Measurements from ENCODE around the gene NSF. TPM values are rescaled to one million over a fixed set of nuclear protein-coding genes. Genes with fewer than 3 reads are reported as not detected.

The NSF gene
- total RNA-seq, 1 experiment from 2014 or later = 35.9 TPM

DNA sequence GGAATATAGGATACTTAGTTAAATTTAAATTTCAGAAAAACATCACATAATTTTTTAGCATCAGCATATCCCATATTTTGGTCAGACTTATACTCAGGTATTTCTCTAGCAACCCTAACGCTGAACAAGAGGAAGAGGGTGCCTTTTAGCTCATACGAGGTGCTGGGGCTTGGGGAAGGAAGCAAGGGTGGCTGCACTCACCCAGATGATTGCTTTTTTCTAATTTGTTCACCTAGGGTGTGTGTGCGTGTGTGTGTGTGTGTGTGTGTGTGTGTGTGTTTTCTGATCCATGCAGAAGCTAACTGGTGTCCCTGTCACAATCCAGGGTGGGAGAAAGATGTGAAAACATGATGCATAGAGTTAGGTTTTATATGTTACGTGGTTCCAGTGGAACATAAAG is 146.9 kb downstream of the NSF start:
- ChIA-PET CTCF (no interaction called here), POLR2A (ENCODE audit: low non-redundant PET) (no interaction called here)
- H3K4me3 ChIP-seq (ENCODE audit: low read depth, low read length, poor library complexity, severe bottlenecking) = no peak overlapping the region
- H3K9me3 ChIP-seq (ENCODE audit: low read depth, low read length, poor library complexity, severe bottlenecking) = no peaks in the 10 kb centered on the region
- H3K27ac ChIP-seq (ENCODE audit: low read depth, low read length, poor library complexity, severe bottlenecking) = no peak overlapping the region
- no peak for DNase-seq (ENCODE audit: low spot score)
- TF ChIP-seq EZH2 (IDR thresholded peaks at IDR 0.05; ENCODE audit: borderline replicate concordance, low read depth, low read length, poor library complexity, severe bottlenecking) = no peak
- TF ChIP-seq, protein P1, sequence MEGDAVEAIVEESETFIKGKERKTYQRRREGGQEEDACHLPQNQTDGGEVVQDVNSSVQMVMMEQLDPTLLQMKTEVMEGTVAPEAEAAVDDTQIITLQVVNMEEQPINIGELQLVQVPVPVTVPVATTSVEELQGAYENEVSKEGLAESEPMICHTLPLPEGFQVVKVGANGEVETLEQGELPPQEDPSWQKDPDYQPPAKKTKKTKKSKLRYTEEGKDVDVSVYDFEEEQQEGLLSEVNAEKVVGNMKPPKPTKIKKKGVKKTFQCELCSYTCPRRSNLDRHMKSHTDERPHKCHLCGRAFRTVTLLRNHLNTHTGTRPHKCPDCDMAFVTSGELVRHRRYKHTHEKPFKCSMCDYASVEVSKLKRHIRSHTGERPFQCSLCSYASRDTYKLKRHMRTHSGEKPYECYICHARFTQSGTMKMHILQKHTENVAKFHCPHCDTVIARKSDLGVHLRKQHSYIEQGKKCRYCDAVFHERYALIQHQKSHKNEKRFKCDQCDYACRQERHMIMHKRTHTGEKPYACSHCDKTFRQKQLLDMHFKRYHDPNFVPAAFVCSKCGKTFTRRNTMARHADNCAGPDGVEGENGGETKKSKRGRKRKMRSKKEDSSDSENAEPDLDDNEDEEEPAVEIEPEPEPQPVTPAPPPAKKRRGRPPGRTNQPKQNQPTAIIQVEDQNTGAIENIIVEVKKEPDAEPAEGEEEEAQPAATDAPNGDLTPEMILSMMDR (conservative IDR thresholded peaks at IDR 0.05; ENCODE audit: low read depth, low read length) = no peak
- intact Hi-C loops (cut with micrococcal nuclease; ENCODE audit: unreplicated experiment) = no loop called here
- no peaks in the 10 kb centered on the region for H3K36me3 ChIP-seq (ENCODE audit: insufficient read depth, low read length, poor library complexity, severe bottlenecking)
- H3K27me3 ChIP-seq (replicated peaks; ENCODE audit: insufficient read depth, low read depth, low read length, poor library complexity) = no peaks in the 10 kb centered on the region
- H3K4me1 ChIP-seq (ENCODE audit: insufficient read depth, low read length, poor library complexity, severe bottlenecking) = peaks cover 15% of the 10 kb centered on the region
- no TSS peak for BruUV-seq (replicated peaks)

DNA sequence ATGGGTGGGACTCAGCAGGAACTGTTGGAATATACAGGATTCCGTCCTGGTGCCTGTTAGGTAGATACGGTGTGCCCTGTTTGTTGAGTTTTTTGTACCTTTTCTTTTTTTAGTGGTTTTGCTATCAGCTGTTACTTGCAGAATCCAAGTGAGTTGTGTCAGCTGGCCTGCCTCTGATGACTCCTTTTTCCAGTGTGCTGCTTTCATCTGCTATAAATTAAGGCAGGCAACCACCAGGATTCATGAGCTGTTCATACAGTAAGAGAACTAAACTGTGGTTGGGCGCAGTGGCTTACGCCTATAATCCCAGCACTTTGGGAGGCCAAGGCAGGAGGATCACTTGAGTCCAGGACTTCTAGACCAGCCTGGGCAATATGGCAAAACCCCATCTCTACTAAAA is 148.1 kb downstream of the NSF start:
- Histone ChIP-seq H3K4me1 (ENCODE audit: insufficient read depth, low read length, poor library complexity, severe bottlenecking) (peaks cover 5% of the 10 kb centered on the region), H3K36me3 (ENCODE audit: insufficient read depth, low read length, poor library complexity, severe bottlenecking) (no peaks in the 10 kb centered on the region), H3K27ac (ENCODE audit: low read depth, low read length, poor library complexity, severe bottlenecking) (no peak overlapping the region), H3K4me3 (ENCODE audit: low read depth, low read length, poor library complexity, severe bottlenecking) (no peak overlapping the region), H3K27me3 (replicated peaks; ENCODE audit: insufficient read depth, low read depth, low read length, poor library complexity) (no peaks in the 10 kb centered on the region), H3K9me3 (ENCODE audit: low read depth, low read length, poor library complexity, severe bottlenecking) (no peaks in the 10 kb centered on the region)
- ChIA-PET POLR2A (ENCODE audit: low non-redundant PET) (interaction anchor here (0.7 kb wide), 1 partner anchor 27 kb away, joined by 15 read pairs; no protein-coding TSS in a partner anchor), CTCF (no interaction called here)
- BruUV-seq (replicated peaks) = no TSS peak
- no peak for DNase-seq (ENCODE audit: low spot score)
- TF ChIP-seq, protein P1 (conservative IDR thresholded peaks at IDR 0.05; ENCODE audit: low read depth, low read length) = no peak
- intact Hi-C loops (cut with micrococcal nuclease; ENCODE audit: unreplicated experiment) = no loop called here

DNA sequence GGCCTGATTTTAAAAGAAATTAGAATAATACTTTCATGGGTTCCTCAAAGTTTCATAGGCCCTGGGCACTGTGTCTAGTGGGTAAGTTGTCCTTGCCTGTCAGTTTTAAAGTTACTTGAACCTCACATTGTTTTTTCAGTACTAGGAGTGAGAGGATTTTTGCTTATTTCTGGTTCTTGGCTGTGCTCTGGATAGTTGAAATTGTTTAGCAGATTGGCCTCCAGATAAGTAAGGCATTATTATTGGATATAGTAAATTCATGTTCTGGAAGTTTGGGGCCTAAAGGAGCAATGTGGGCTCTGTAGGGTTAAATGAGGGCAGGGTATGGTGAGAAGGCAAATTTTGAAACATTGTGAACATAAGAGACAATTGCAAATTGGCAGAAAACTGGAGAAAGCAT is 149.5 kb downstream of the NSF start:
- Histone ChIP-seq H3K36me3 (ENCODE audit: insufficient read depth, low read length, poor library complexity, severe bottlenecking) (no peaks in the 10 kb centered on the region), H3K4me1 (ENCODE audit: insufficient read depth, low read length, poor library complexity, severe bottlenecking) (no peaks in the 10 kb centered on the region), H3K4me3 (ENCODE audit: low read depth, low read length, poor library complexity, severe bottlenecking) (no peak overlapping the region), H3K27ac (ENCODE audit: low read depth, low read length, poor library complexity, severe bottlenecking) (no peak overlapping the region), H3K27me3 (replicated peaks; ENCODE audit: insufficient read depth, low read depth, low read length, poor library complexity) (no peaks in the 10 kb centered on the region), H3K9me3 (ENCODE audit: low read depth, low read length, poor library complexity, severe bottlenecking) (no peaks in the 10 kb centered on the region)
- ChIA-PET POLR2A (ENCODE audit: low non-redundant PET) (no interaction called here), CTCF (no interaction called here)
- intact Hi-C loops (cut with micrococcal nuclease; ENCODE audit: unreplicated experiment) = no loop called here
- no TSS peak for BruUV-seq (replicated peaks)
- TF ChIP-seq, protein P1 (conservative IDR thresholded peaks at IDR 0.05; ENCODE audit: low read depth, low read length) = no peak
- TF ChIP-seq EZH2 (IDR thresholded peaks at IDR 0.05; ENCODE audit: borderline replicate concordance, low read depth, low read length, poor library complexity, severe bottlenecking) = no peak
- no peak for DNase-seq (ENCODE audit: low spot score)

All from A673 (cell line).